ENCODE results near the gene ZKSCAN3.
A peak's percentile ranks its signal among the peaks of the same experiment; 100 is the strongest.
"Not testable (repeated sequence)": the region's sequence is repeated elsewhere in the genome, so short reads cannot be mapped to it uniquely, and the experiment has no call there.

The ZKSCAN3 gene

DNA sequence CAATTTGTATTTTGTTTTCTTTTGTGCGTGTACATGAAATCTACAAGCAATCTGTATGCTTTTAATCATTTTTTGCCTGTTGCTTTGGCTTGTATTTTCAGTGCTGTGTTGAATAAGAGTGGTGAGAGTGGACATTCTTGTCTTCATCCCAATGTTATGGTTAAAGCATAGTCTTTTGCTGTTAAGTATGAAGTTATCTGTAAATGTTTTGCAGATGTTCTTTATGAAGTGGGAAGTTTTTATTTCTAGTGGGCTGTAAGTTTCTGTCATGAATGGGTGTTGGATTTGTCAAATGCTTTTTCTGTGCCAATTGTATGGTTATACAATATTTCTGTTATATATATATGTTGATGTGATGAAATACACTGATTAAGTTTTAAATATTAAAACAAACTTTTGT lies 24.2 kb downstream of the ZKSCAN3 start:
- DNase-seq (ENCODE audit: low read depth in 2 of 2), result no peak

DNA sequence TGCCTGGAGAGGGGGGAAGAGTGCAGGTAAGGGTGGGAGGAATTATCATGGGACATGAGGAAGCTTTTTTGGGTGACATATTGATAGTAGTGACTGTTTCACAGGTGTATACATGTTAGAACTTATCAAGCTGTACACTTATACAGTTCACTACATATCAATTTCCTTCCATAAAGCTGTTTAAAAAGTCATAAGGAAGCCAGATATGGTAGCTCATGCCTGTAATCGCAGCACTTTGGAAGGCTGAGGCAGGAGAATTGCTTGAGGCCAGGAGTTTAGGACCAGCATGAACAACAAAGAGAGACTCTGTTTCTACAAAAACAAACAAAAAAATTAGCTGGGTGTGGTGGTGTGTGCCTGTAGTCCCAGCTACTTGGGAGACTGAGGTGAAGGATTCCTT lies 28.1 kb downstream of the ZKSCAN3 start:
- no peak for DNase-seq (ENCODE audit: low read depth in 2 of 2)

GRCh38 chr6:28378644-28379043 lies 28.9 kb downstream of the ZKSCAN3 start:
- no peak for DNase-seq (ENCODE audit: low read depth in 2 of 2)

DNA sequence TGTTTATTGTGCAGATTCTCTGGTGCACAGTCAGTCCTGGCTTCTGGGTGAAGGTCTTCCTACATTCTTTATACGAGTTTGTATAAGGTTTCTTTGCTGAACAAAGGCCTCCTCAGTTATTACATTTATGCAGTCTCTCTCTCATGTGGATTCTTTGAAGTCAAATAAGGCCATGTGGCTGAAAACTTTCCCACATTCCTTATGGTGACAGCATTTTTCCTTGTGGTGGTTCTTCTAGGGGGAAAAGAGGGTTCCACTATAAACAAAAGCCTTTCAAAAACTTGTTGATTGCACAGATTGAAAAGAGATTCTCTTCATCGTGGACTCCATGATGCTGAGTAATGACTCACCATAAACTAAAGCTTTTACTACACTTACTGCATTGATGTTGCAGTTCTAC lies 30.6 kb downstream of the ZKSCAN3 start:
- no peak for DNase-seq (ENCODE audit: low read depth in 2 of 2)

DNA sequence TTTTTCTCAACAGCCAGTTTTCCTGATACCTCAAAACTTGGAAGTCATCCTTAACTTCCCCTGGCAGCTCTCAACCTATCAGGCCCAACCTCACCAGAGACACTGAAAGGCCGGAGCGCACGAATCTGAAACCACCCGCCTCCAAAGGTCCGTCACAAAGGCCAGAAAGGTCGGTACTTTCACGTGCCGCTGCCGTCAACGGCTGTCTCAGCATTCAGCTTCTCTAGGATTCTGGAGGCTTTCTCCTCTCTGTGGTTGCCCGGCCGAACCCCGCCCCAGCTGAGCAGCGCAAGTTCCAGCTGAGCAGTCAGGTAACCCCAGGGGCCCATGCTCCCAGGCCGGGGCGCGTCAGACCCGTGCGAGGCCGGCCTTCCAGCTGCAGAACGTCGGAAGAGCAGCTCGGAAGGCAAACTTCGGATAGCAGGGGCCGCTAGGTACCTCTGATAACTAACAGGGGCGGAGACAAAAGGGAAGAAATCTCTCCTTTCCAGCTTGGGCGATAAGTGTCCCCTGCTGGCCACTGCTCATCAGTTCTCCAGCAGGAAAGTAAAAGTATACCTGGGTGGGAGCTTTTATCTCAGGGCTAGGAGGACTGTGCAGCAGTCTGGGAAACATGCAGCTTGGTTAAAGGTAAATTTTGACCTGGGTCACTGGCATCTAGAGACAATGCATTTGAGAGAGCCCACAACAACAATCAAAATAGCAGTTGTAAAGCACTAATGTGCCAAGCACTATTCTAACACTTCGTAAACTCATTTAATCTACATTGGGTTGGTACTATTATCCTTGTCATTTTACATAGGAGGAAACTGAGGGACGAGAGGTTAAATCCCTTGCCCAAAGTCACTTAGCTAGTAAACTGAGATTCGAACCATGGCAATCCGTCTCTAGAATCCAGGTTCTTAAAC lies 33.7 kb downstream of the ZKSCAN3 start:
- DNase-seq (ENCODE audit: low read depth in 2 of 2), result peak in 1 of 2 donors; percentile 17

DNA sequence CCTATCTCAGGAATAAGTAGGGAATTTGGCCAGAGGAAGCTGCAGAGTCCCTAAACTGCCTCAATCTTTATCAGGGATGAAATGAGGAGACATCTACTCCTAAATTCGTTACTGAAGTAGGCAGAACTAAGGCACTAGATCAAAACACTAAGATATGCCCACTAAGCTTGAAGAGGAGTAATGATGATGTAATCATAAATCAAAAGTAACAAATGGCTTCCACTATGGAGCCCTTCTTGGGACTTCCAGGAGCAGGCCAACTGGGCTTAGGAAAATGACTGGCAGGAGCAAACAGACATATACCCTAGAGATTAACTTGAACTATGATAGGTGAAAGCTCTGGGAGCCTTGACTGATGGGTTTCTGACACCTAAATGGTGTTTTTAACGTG lies 34.4 kb downstream of the ZKSCAN3 start:
- DNase-seq (ENCODE audit: low read depth in 2 of 2), result no peak

- no peak for DNase-seq (ENCODE audit: low read depth in 2 of 2)
Measured at GRCh38 chr6:28390688-28391087, 40.9 kb downstream of the ZKSCAN3 start.

- DNase-seq (ENCODE audit: low read depth in 2 of 2), result no peak
Measured at GRCh38 chr6:28393912-28394662, 44.3 kb downstream of the ZKSCAN3 start.

DNA sequence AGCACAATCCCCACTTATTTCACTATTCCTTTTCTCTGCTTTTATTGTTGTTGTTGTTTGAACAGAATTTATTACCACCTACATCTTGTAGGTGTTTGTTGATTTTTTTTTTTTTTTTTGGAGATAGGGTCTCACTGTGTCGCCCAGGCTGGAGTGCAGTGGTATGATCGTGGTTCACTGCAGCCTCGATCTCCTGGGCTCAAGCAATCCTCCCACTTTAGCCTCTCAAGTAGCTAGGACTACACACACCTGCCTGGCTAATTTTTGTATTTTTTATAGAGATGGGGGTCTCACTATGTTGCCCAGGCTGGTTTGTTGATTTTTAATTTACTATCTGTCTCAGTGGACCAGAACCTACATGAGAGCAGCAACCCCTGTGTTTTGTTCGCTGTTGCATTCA lies 46.2 kb downstream of the ZKSCAN3 start:
- no peak for DNase-seq (ENCODE audit: low read depth in 2 of 2)

DNA sequence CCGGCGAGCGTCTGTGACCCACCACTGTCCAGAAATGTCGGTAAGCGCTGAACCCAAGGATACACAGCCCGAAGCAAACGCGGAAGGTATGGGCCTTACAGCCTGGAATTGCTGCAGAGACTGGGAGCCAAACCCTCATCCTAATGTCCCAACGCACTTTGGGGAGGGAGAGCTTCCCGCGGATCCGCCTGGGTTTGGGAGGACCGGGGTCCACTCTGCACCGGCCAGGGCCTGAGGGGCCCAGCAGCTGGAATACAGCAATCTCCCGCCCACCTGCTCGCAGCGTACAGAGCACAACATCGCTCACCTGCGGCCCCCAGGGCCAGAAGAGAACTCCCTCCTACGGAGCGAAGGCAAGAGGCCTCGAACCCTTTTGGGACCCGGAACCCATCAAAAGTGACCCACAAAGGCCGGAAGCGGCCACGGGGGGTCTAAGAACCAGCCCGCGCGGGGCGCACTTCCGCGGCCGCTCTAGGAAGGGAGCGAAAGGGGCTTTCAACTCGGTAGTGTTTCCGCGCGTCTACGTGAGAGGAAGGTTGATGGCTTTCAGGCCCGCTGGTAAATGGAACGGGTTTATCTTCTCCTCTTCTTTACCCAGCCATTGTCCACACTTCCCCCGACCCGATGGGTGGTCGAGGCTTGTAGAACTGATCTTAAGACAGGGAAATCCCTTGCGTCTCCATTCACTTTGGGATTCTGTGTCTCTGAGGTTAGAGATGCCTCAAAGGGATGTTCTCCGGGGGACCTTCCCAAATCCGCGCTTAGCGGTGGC lies 49.8 kb downstream of the ZKSCAN3 start, which contains the start of gene ZSCAN12:
TSS of gene ZSCAN12 (minus strand) at position 398 of the 772 bp plus-strand sequence. CDS start 1,342 bp downstream, outside the sequence.
- peak; percentile 83 for DNase-seq (ENCODE audit: low read depth in 2 of 2)

DNA sequence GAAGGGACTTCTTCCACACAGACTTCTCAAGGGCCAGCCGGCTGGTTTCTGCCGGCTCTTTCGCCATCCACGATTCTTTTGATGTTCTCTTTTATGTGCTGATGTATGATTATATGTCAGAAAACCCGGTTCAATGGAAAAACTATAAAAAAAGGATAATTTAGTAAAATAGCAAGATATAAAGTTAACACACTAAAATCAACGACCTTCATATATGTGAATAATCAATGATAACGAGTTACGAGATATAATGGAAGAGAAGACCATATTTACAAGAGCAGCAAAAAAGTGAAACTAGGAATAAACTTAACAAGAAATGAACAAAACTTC lies 50.3 kb downstream of the ZKSCAN3 start:
- DNase-seq (ENCODE audit: low read depth in 2 of 2), result no peak

DNA sequence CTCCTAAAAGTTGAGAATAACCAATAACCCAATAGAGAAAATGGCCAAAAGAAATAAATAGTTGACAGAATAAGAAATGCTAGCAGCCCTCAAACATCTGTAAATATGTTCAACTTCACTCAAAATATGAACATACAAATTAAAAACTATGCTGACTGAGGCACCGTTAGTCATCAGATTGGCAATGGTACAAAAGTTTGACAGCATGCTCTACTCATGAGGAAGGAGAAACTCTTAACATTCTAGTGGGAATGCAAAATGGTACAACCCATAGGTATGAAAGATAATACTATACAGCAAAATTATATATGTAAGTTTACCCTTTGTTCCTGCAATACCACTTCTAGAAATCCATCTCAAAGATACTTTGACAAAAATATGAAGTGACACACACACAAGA lies 51.4 kb downstream of the ZKSCAN3 start:
- DNase-seq (ENCODE audit: low read depth in 2 of 2), result no peak

DNA sequence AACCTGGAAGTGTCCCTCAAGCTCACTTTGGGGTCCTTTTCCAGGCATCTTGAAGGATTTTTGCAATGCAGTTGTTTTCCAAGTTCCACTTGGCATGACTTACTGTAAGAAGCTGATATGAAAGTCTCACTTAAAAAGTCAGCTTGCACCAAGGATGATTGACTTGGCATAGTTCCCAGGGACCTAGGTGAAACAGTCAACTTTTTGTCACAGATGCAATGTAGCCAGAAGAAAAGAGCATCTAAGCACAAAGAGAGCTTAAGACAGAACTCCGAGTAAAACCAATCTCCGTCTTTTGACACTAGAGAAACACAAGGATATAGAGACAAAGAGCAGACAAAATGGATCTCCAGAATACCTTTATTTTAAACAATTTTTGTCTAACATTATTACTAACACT lies 52.5 kb downstream of the ZKSCAN3 start:
- DNase-seq (ENCODE audit: low read depth in 2 of 2), result no peak

- not testable (repeated sequence) for DNase-seq (ENCODE audit: low read depth in 2 of 2)
Measured at GRCh38 chr6:28403923-28404322, 54.2 kb downstream of the ZKSCAN3 start.

DNA sequence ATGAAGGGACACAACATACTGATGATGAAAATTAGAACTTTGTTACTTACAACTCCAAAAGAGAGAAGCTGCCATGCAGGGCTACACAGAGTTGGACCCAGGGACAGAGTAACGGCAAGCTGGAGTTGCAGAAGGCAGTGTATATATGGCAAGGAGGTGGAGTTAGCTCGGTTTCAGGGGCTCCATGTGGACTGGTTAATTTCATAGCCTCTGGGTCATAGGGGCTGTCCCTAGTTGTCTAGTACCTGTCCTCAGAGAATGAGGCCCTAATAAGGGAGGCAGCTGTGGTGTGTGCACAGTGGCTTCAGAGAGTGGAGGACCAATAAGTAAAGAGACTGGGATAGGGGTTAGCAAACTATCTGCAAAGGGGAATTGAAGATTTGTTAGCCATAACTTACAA lies 57.7 kb downstream of the ZKSCAN3 start:
- no peak for DNase-seq (ENCODE audit: low read depth in 2 of 2)

DNA sequence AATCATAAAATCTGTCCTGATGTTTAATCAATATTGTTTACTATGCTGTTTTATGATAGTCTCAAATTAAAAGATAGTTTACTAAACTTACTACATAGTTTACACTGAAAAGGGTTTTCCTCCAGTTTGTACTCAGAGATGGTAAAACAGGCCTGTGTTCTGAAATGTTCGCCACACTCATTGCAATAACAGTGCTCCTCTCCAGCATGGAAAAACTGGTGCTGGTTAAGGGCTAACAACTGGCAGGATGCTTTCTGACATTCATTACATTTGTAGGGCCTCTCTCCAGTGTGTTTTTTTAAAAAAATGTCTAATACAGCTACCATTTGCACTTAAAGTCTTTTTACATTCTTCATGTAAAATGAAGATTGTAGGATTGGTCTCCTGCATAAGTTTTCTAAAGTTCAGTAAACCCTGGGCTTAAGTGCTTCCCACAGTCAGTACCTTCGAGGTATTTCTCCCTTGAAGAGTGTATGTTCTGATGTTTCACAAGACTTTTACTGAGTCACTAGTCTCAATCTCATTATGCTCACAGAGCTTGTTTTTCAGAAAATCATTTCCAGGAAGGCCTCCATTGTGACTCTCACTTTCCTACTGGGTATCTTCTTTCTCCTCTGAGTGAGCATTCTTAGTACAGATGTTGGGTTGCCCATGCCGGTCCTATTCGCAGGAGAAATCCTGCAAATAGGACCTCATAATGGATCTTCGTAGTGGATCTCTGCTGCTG lies 58.5 kb downstream of the ZKSCAN3 start:
- no peak for DNase-seq (ENCODE audit: low read depth in 2 of 2)

GRCh38 chr6:28410767-28411166 lies 61.0 kb downstream of the ZKSCAN3 start:
- DNase-seq (ENCODE audit: low read depth in 2 of 2), result no peak

GRCh38 chr6:28413681-28414080 lies 63.9 kb downstream of the ZKSCAN3 start:
- no peak for DNase-seq (ENCODE audit: low read depth in 2 of 2)

Measured in stimulated activated CD8-positive, alpha-beta memory T cell treated with anti-CD3 and anti-CD28 coated beads, Interleukin-15, amount 100 ng/mL, for 48 hours (primary cell).